COR-L47 (cell line): ENCODE measurements around the gene ABCC6.
"Not testable (repeated sequence)": the region's sequence is repeated elsewhere in the genome, so short reads cannot be mapped to it uniquely, and the experiment has no call there.

Experiments
- DNase-seq: peaks from one replicate; lab custom pipeline; 2025; lab: John Stamatoyannopoulos, UW

The ABCC6 gene

DNA sequence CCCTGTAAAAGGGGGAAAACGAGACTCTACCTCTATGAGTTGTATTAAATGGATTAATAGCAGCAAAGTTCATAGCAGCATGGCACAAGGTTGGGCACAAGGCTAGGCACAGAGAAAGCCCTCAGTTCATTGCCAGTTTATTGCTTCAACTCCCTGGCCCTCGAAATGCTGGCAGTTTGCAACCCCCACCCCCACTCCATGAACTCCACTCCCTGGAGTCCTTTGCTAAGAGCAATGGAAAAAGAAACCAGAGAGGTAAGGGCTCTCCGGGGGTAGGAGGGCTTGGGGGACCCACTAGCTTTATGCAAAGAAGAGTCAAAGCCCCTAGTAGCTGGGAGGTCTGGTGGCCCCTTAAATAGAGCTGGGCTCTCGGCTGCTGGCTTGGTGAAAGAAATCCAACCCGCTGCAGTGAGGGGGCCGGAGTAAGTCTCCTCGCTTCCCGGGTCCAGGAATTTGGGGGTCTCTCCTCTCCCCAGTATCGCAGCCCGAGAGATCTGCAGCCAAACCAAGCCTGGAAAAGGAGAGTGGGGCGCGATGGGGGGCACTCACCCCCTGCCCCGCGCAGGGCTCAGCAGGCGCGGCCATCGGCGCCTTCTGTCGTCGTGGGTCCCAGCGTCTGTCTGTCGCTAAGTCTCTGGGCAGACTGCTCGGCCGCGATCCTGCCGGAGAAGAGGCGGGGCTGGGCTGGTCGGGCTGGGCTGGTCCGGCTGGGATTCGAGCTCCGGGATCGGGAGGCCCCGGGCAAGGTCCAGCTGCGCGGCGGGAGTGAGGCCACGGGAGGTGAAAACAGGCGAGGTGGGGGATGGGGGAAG lies at the start of gene ABCC6:
ABCC6 (minus strand) TSS at position 645 of the 812 bp plus-strand sequence; CDS start at position 585, 60 bp downstream.
- DNase-seq: not testable (repeated sequence)

DNA sequence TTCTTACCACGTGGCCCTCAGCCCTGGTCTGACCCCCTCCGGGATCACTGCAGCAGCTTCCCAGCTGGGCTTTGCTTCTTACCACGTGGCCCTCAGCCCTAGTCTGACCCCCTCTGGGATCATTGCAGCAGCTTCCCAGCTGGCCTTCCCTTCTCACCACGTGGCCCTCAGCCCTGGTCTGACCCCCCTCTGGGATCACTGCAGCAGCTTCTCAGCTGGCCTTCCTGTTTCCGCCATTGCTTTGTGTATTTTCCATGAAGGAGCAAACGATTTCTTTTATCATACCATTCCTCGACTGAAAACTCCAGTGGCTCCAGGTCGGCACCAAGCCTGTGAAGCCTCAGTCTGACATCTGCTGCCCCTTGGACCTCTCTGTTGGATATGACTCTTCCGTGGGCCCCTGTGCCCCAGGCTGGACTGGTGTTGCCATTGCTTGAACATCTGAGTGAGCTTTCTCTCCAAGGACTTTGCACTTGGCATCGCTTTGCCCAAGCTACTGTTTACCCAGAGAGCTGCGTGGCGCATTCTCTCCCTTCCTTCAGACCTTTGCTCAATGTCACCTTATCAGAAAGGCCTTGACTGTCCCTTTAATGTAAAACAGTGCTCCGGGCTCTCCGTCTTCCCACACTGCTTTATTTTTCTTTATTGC lies 49.4 kb upstream of the ABCC6 start:
- DNase-seq: not testable (repeated sequence)

DNA sequence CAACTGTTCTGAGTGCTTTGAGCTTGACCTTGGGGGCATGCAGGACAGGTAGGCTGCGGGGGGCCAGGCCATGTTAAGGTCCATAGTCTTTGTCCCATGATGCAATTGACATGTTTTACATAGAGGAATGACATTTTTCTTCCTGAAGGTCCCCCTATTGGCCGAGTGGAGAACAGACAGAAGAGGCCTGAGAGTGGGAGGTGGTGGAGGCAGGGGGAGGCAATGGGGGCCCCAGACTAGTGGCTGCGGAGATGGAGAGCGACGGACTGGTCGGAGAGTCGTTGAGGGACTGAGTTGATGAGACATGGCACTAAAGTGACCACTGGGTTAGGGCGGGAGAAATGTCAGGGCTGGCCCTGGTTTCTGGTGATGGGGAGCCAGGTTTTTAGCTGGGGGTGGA lies 48.4 kb upstream of the ABCC6 start:
- not testable (repeated sequence) for DNase-seq

DNA sequence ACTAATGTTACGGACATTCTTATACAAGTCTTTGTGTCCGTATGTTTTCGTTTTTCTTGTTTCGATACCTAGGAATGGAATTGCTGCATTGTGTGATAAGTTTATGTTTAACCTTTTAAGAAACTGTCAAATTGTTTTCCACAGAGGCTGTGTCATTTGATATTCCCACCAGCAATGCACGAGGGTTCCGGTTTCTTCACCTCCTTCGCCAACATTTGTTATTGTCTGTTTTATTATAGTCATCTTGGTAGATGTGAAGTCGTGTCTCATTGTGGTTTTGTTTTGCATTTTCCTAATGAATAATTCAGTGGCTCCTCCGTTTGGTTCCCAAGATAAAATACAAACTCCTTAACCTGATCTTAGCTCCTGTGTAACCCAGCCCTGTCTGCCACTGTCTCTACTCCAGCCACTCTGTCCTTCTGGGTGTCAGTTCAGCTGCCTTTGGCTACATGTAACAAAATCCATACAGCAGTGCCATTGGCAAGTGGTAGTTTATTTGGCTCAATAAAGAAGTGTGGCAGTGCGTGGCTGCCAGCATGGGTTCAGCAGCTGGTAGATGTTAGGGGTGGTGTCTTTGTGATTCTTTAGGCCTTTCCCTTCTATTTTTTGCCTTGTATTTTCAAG lies 45.0 kb upstream of the ABCC6 start:
- not testable (repeated sequence) for DNase-seq

DNA sequence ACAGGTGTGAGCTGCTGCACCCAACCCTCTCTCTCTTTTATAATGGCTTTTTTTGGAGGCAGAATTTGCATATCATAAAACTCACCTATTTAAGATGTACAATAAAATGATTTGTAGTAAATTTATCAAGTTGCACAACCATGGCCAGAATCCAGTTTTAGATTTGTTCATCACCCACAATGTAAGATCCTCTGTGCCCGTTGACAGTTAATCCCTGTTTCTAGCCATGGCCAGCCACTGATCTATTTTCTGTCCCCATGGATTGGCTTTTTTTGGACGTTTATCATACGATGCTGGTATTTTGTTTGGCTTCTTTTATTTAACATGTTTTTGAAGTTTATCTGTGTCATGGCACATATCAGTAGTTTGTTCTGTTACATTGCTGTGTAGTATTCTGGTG lies 44.4 kb upstream of the ABCC6 start:
- not testable (repeated sequence) for DNase-seq

DNA sequence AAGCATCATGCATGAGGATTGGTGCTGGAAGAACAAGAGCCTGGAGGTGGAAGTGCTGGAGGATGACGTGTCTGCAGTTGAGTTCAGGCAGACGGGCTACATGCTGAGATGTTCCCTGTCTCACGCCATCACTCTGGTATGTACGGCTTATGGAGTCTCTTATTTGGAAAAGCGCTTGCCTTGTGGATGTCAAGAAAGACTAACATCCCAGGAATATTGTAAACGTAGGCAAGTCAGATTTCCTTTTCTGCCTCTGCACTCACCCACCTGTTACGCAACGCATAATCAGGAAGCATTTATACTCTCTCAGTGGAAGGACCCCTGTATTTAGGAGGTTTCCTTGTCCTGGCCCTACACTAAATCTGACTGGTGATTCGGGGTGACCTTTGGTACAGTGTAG lies 41.8 kb upstream of the ABCC6 start:
- not testable (repeated sequence) for DNase-seq

DNA sequence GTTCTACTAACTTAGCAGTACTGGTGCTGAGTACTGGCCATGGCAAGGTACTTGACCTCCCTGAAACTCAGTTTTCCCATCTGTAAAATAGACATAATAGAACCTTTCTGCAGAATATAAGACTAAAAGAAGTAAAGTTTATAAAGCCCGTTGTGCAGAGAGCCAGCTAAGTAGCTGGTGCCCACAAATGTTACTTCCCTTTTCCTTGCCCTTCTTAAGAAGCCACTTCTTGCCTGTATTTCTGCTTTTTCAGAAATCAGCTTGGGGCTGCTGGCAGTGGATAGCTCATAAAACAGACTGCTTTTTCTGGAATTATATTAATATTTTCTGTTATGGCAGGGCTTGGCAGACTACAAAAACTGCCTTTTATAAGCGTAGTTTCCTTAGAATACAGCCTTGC lies 40.7 kb upstream of the ABCC6 start:
- not testable (repeated sequence) for DNase-seq

DNA sequence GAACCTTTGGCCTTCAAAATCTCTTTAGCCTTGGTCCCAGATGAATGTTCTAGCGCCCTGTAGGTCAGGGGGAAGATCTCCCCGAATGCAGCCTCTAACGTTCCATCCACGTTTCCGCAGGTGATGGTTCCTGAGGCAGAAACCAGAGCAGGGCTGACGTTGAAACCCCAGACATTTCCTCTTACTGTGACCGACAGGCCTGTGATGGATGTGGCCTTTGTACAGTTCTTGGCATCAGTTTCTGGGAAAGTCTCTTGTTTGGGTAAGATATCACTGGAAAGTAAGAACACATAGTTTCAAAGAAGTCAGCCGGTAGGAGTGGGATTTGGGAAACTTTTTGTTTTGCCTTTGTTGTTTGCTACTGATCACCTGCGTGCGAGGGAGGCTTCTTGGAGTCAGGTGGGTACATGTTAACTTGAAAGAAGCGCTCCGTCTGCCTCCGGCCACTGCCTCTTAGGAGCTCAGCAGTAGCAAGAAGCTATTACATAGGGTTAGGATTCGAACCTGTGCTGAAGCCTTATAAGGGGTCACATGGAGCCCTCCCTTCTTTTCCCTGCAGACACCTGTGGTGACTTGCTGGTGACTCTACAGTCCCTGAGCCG lies 39.8 kb upstream of the ABCC6 start:
- DNase-seq: not testable (repeated sequence)

DNA sequence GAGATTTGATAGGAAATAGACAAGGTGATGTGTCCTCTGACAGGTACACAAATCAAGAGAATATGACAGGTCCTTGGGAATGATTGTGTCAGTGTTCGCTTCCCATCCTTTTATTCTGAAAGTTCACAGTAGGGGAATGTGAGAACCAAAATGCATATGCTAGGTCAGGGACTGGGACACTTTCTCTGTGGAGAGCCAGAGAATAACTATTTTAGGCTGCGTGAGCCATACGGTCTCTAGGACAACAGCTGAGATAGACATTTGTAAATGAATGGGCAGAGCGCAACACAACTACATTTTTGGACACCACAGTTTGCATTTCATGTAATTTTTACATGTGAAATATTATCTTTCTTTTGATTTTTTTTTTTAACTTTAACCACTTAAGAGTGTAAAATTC lies 36.7 kb upstream of the ABCC6 start:
- DNase-seq: not testable (repeated sequence)

DNA sequence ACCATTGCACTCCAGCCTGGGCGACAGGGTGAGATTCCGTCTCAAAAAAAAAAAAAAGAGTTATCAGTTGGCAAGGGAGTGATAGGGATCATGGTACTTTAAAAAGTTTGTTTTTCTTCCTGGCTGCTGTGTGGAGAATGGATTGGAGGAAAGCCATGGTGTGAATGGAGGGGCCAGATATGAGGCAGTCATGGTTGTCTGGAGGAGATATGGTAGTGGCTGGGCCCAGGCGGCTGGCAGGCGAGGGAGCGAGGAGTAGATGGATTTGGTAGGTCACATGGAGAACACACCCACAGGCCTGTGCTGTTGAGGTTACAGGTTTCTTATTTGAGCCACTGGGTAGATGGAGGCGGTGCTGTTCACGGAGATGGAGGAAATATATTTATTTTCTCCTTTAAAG lies 35.5 kb upstream of the ABCC6 start:
- DNase-seq: not testable (repeated sequence)

DNA sequence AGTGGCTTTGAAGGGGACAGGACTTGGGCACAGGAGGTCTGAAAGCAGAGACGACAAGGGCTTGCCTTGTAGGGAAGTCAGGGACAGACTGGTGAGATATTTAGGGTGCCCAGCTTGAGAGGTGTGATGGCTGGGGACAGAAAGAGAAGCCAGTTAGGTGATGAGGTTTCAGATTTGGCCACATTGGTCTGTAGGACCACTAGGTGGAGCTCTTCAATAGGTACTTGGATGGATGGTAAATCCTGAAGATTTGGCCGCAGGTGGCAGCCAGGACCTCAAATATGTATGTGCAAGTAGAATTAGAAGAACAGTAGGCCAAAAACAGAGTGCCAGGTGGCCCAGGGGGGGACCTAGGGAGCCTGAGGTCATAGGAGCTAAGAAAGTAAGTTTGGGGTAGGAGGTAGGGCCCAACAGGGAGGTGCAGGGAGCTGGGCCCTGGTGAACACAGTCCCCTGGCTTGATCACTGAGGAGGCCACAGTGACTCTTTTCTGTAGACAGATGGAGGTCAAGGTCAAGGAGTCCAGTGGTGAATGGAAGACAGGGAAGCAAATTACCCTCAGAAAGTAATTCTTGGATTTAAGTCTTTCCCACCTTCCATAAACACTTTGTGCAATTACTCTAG lies 34.1 kb upstream of the ABCC6 start:
- DNase-seq: not testable (repeated sequence)

DNA sequence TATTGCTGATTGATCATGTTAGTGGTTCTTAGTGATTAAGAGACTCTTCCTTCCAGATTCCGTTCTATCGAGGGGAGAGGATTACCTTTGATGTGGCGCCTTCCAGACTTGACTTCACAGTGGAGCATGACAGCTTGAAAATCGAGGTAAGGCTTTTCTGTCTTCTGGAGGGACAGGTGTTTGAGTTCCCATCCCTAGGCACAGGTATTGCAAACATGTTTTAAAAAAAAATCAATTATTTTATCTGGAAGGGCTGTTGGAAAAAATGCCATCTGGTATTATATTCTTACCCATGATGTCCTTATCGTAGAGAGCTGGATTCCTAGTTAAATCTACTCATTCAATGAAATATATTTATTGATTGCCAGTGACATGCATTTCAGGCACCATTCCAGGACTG lies 29.1 kb upstream of the ABCC6 start:
- DNase-seq: not testable (repeated sequence)

DNA sequence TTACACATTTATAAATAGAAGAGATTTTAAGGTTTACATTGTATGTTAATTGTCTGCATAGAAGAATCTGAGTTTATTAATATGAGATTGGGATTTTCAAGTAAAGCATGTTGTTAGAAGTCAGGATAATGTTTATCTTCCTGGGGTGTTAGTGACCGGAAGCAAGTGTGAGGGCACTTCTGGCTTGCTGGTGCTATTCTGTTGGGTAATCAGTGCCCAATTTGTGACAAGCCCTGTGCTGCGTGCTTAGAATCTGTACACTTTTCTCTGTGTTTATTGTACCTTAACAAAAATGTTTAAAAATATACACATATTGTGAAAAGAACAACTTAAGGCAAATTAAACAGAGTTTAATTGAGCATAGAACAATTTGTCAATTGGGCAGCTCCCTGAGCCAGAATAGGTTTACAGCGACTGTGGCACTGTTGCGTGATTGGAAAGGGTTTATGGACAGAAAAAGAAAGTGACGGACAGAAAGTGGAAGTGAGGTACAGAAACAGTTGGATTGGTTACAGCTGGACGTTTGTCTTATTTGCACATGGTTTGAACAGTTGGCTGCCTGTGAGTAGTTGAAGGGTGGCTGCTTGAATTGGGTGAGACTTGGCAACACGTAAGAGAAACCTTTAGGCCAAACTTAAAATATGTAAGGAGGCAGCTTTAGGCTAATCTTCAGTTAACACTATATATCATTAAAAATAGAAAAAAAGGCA lies 26.5 kb upstream of the ABCC6 start:
- not testable (repeated sequence) for DNase-seq

DNA sequence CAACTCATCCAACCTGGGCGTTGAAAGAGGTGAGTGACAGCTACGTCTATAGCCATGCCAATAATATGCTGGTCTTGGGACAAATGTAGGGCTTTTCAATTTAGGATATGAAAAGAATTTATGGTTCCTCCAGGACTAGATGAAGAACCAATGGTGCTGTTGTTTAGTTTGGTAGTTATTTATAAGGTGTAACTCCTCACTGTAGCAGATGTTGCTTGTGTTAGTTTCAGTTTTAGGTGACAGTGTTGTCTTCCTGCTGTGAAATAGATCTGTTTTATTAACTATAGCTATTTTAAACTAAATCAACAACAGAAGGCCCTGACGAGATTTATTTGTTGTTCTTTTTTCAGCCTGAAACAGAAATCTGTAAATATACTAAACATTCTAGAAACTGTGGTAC lies 24.1 kb upstream of the ABCC6 start:
- DNase-seq: not testable (repeated sequence)

DNA sequence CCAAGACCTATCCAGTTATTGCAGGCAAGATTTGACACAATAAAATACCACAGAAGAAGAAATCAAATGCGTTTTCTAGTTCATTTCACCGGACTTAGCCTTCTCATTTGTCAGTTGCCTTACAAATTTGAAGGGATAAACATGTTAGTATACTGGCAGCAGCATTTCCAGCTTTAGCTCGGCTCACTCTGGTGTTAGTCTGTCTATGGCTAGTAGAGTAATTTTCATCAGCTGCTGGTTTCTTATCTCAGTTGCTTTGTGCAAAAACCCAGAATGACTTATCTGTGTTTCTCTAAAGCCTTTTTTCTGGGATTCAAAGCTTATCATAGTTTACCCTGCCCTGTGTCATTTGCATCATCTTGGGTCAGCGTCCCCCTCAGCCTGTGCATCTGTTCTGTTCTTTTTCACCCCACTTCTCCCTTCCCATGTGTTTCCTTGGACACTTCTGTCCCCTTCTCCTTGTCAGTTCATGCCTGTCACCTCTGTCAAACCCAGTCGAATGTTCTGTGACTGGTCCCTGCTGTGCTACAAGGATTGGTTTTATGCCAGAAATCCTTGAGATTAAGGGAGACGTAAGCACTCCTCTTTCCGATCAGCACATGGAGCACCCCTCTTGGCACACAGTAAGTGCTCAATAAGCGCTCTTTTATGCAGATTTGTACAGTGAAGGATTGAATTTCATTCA lies 23.4 kb upstream of the ABCC6 start:
- DNase-seq: not testable (repeated sequence)

DNA sequence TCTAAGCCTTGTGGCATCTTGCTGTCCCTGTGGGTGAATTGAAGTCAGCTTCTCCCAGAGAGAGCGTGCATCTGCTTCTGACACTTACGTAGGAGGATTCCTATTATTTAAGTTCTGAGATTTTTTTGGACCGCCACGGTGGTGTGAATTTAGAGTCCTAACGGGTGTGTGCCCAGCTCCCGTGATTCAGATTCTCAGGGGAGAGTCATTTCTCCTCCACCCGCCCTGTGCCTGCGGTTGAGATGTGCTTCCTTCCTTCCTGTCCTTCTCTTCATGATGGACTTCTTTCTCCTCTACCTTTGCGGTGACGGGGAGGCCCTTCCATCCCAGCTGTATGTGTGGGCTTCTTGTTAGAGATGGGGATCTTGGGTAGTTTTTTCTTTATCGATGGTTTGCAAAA lies 20.6 kb upstream of the ABCC6 start:
- DNase-seq: not testable (repeated sequence)

DNA sequence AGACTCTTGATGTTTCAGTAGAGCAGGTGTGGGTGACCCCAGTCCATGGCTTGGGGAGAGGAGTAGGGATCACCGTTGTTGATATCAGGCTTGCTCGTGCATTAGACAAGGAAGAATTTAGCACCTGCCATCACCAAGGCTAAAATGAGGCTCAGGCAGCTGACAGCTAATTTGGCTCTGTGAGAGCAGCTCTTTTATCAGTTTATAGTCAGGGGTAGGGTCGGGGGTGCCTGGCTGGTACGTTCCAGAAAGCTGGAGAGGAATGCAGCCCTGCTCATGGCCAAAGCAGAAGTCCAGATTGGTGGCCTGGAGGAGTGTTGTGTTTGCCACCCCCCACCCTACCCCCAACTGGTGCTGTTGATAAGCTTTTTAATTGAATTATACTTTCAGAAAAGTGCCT lies 17.4 kb upstream of the ABCC6 start:
- DNase-seq: not testable (repeated sequence)

DNA sequence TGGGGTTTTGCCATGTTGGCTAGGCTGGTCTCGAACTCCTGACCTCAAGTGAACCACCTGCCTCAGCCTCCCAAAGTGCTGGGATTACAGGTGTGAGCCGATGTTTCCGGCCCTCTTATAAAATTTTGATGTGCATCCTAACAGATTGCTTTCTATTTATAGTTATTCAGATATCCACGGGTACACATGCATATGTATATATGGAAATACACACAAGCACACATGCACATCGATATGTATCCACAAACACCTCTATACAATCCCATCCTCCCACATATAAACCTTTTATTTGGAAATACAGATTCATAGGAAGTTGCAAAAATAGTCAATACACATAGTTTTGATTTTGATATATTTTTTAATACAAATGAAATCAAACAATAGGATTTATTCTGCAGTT lies 14.4 kb upstream of the ABCC6 start:
- not testable (repeated sequence) for DNase-seq

DNA sequence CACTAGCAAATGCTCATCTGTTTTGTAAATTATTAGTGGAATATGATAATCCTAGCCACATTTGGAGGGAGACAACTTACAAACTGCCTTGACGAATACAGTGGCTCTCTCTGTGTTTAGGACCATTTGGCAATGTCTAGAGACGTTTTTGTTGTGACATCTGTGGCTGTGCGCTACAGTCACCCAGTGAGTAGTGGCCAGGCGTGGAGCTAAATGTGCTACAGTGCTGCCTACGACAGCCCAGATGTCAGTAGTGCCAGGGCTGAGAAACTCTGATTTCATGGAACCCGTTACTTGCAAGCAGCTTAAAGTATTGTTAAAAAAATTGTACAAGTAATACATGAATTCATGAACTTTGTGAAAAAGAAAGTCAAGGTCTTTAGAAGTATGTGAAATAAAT lies 13.8 kb upstream of the ABCC6 start:
- DNase-seq: not testable (repeated sequence)

DNA sequence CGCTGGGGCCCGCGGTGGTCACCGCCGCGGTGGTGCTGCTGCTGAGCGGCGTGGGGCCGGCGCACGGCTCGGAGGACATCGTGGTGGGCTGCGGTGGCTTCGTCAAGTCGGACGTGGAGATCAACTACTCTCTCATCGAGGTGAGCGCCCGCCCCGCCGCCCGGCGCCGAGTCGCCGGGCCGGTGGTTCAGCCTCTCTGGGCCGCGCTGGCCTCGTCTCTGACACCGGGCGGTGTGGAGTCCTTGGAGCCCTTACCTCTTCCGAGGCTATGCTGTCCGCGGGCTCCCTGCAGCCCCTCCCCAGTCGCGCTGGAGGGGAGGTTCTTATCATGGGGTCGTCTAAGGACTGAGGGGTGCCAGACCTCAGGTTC lies 9.4 kb upstream of the ABCC6 start:
- not testable (repeated sequence) for DNase-seq
